SH-SY5Y (cell line): ENCODE measurements around the gene SATB1.

Experiments
- GATA2 ChIP-seq: IDR thresholded peaks from 2 replicates; pipeline ENCODE4 v1.6.1; 2011; ENCODE audit warnings: mild to moderate bottlenecking, low read depth, low read length
- GATA3 ChIP-seq: IDR thresholded peaks from 2 replicates; pipeline ENCODE4 v1.6.1; 2011; ENCODE audit warnings: low read depth, mild to moderate bottlenecking, low read length, moderate library complexity

DNA sequence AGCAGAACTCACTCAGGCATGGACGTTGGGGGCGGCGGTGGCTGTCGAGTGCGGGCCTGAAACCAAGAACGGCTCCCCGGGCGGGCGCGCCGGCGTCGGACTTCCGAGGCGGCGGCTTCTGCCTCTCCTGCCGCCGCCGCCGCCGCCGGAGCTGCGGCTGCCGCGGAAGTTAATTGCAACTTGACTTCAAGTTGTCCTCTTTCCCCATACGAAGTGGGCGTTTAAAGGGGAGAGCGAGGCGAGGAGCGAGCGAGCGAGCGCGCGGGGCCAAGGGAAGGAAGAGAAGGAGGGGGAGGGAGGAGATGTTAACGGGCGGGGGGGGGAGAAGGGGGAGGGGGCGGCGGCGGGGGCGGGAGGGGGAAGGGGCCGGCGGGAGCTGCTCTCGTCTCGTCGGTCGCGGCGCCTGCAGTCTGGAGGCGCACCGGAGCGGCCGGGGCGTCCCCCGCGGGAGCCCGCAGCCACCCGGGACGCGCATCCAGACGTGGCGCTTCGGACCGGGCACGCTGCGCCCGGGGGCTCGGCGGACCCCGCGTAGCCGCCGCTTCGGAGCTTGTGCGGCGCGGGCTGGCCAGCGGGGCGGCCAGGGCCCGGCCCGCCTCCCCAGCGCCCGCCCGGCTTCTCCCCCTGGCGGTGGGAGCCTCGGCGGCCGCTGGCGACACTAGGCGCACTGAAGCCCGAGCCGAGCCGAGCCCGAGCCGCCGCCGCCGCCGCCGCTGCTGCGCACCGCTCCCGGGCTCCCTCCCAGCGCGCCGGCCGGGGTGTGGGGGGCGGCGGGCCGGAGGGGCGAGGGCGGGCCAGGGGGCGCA lies 19.7 kb upstream of the SATB1 start:
- TF ChIP-seq GATA2 (no peak), GATA3 (no peak)
